NCI-H1092 (cell line): ENCODE data around the gene ARHGAP21.
"Not testable (repeated sequence)": the region's sequence is repeated elsewhere in the genome, so short reads cannot be mapped to it uniquely, and the experiment has no call there.

Experiments
- DNase-seq: peaks from one replicate; lab custom pipeline; 2025; lab: John Stamatoyannopoulos, UW

The ARHGAP21 gene

DNA sequence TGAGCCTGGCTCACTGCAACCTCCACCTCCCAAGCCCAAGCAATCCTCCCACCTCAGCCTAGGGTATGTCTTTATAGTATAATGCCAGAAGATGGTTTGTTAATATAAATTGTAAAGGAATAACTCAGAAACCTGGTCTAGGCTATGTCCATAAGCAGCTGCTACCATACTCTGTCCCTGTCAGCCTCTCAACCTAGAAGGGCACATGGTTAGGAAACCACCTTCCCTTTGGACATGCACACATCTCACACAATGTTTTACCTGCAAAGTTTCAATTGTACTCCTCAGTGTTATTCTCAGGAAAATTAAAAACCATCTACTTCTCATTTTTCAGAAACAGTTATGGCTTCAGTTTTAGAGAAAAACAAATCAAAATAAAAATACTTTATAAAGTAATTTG lies 40.1 kb downstream of the ARHGAP21 start:
- DNase-seq = no peak

- DNase-seq = no peak
These were observed 42.1 kb downstream of the ARHGAP21 start for GRCh38 chr10:24681572-24682088.

- no peak for DNase-seq
These were observed 42.8 kb downstream of the ARHGAP21 start for GRCh38 chr10:24680647-24681524.

DNA sequence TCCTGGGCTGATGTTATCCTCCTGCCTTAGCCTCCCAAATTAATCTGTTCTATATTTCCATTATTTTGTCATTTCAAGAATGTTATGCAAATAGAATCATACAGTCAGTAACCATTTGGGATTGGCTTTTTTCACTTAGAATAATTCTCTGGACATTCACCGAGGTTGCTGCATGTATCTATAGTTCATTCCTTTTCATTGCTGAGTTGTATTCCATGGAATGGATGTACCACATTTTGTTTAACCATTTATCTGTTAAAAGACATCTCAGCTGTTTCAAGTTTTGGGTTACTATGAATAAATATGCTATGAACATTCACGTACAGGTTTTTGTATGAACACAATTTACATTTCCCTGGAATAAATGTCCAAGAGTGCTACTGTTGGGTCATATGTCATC lies 44.9 kb downstream of the ARHGAP21 start:
- no peak for DNase-seq

GRCh38 chr10:24674892-24675632 lies 48.6 kb downstream of the ARHGAP21 start:
- no peak for DNase-seq

- DNase-seq = no peak
These were observed 52.6 kb downstream of the ARHGAP21 start for GRCh38 chr10:24670964-24671670.

DNA sequence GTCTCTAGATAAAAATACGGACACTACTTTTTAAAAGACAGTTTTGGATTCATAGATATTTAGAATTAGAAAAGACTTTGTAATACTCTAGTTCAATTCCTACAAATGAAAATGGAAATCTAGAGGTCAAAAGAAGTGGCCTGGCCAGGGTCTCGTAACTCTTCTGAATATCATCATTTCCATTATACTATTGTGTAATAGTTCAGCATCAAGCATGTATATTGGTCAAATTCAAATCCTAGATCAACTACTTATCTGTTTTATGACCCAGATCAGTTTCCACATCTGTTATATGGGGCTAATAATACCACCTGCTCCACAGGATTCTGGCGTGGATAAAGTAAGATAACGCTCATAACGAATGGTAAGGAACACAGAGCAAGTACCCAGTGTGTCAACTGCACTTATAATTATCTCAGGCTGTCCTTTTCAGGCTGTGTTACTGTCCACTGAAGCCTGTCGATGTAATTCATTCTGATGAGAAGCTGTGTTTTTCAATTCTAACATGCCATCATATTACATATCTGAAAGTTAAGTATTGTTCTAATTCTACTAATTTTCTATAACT lies 54.3 kb downstream of the ARHGAP21 start:
- DNase-seq = no peak

DNA sequence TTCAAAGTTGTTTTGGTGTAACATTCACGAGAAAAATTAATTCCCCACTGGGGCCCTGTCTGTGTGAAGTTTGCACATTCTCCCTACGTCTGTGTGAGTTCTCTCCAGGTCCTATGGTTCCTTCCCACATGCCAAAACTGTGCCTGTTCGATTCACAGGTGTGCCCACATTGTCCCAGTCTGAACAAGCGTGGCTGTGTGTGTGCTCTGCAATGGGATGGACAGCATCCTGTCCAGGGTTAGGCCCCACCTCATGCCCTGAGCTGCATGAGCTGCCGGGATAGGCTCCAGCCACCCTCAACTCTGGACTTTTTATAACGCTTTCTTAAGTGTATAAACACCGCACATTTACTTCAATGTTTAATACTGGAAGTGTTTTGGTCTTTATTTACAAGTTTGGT lies 55.4 kb downstream of the ARHGAP21 start:
- no peak for DNase-seq

- no peak for DNase-seq
These were observed 58.7 kb downstream of the ARHGAP21 start for GRCh38 chr10:24664991-24665390.

DNA sequence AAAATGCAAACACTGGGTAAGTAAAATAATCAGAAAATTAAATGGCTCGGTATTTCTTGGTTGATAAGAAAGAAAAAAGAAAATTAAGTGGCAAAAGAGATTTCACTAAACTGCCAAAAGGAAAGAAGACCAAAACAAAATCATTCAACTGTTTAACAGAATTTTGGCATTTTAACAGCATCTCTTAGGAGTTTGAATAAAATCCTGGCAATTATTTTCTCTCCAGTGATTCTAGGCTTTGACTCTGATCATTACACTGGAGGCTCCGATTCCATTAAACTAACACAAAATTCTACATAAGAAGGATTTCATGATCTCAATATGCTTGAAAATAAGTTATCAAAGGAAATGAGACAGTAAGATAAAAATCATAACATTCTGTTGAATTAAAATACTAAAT lies 62.3 kb downstream of the ARHGAP21 start:
- no peak for DNase-seq

- DNase-seq = not testable (repeated sequence)
These were observed 65.4 kb downstream of the ARHGAP21 start for GRCh38 chr10:24658319-24658718.

DNA sequence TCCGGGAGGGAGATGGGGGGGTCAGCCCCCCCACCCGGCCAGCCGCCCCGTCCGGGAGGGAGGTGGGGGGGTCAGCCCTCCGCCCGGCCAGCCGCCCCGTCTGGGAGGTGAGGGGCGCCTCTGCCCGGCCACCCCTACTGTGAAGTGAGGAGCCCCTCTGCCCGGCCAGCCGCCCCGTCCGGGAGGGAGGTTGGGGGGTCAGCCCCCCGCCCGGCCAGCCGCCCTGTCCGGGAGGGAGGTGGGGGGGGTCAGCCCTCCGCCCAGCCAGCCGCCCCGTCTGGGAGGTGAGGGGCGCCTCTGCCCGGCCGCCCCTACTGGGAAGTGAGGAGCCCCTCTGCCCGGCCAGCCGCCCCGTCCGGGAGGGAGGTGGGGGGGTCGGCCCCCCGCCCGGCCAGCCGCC lies 67.4 kb downstream of the ARHGAP21 start:
- DNase-seq = not testable (repeated sequence)

- DNase-seq = no peak
These were observed 71.2 kb downstream of the ARHGAP21 start for GRCh38 chr10:24652381-24652957.

GRCh38 chr10:24651923-24652322 lies 71.8 kb downstream of the ARHGAP21 start:
- DNase-seq = no peak

DNA sequence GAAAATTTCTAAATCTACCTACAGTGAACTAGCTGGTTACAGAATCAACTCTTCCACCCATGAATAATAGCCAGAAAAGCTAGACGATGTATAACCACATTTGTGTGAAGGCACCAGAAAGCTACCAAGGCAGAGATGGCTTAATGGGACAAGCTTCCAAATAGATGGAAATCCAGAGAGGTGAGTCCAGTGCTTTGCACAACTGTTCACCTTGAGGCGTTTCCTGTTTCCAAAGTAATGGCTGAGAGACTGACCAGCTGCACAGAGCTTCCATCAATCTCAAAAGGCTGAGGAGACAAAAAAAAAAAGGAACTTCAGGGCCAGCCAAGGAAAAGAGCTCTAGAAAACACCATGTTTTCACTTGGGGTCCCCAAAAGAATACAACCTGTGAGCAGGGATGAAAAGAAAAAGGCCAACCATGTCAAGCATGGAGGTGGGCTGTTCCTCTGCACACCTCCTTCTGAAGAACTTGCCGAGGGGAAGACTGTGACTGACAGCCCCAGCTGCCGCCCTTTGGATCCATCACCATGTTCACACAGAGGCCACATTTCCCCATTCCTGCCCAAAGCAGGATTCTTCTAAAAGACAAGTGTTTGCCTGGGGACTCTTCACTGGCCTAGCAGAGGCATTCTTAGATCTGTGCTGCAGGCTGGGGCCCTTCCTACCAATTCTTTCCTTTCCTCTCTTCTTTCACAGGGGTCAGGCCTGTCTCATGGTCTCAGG lies 72.9 kb downstream of the ARHGAP21 start:
- DNase-seq = no peak

DNA sequence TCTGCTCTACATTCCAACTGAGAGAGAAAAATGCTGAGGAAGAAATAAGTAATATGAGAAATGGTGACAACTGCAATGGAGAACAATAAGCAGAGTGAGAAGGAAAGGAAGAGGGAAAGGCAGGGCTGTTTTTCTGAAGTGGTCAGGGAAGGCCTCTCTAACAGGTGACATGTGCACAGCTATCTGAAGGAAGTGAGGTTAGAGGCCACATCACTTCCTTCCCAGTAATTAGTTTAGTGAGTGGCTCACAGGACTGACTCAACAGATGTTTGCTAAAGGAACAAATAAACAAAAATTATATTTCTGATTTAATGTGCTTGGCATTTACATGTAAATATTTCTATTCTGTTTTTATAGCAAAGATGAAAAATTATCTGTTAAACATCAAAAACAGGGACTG lies 77.9 kb downstream of the ARHGAP21 start:
- no peak for DNase-seq

DNA sequence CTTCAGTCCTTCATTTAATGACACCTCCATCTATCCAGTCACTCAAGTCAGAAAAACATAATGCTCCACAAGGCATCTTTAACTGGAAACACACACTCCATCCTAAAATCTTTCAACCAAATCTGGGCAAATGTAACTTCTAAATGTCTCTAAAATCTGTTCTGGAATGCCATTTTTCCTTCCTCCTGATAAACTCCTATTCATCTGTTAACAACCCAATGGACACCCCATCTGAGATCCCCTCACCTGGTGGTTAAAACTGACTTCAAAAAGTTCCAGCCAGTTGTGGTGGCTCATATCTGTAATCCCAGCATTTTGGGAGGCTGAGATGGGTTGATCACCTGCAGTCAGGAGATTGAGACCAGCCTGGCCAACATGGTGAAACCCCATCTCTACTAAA lies 78.7 kb downstream of the ARHGAP21 start:
- no peak for DNase-seq

- no peak for DNase-seq
These were observed 79.9 kb downstream of the ARHGAP21 start for GRCh38 chr10:24643679-24644209.

DNA sequence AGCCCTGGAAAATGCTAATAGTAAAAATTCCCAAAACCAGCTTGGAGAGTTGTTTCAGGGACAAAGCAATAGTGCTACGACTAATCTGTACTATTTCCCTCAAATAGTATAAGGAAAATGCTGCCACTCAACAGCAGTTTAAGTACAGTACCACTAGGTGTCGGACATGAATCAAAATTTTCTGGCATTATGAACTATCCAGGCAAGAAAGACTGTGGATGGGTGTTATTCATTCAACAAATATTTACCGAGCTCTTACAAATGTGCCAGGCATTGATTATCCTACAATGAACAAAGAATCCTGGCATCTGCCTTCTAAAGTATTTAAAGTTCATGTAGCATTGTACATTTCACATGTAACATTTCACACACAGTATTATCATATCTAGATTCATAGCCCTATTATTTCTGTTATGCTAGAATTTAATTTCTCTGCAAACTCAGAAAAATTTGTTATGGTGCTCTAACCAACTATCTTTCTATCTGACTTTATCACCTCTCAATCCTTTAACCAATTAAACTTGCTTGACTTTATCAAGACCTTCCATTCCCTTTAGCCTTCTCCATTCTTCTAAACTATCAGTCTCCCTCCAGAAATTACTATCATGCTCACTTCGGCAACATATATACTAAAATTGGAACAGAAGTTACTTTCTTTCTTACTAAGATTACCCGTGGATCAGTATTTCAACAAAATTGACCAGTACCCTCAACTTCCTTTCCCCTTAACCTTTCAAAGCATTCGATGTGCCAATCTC lies 80.6 kb downstream of the ARHGAP21 start:
- peak; percentile 29 for DNase-seq

DNA sequence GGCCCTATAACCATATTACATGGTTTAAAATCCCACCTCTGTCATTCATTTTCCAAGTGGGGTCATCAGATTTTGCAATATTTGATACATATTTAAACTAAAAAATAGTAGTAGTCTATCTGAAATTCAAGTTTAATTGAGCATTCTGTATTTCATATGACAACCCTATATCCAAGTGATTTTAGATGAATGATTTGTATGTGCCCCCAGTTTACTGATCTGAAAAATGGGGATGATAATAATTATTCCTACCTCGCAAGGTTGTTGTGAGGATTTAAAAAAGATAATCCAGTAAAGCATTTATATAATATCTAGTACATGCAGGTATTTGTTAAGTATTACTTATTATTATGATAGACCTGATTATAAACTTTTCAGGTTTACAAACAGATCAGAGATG lies 84.6 kb downstream of the ARHGAP21 start:
- no peak for DNase-seq
